ENCODE results near the gene TRPV4.

Gene TRPV4

GRCh38 chr12:109760930-109761921, 72.0 kb downstream of the TRPV4 start:
- no peak for DNase-seq

- DNase-seq, result no peak
These were observed 72.9 kb downstream of the TRPV4 start for GRCh38 chr12:109760031-109760929.

DNA sequence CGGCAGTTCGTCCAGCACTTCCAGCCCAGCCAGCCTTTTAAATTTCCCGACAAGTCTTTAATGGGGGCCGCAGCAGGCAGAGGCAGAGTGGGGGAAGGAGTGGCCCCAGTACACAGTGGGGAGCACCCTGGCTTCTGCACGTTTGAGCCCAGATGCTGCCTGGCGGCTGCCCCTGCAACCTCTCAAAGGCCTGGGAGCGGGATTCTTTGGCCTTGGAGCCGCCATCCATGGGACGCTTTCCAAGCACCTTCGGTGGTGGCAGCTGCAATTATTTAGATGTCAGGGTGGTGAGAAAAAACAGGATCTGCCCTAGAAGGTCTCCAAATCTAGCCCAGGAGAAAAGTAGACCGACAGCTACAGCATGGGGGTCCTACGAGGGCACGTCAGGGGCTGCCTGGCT, 73.6 kb downstream of the TRPV4 start:
- no peak for DNase-seq

GRCh38 chr12:109758426-109759420, 74.5 kb downstream of the TRPV4 start:
- DNase-seq, result no peak

DNA sequence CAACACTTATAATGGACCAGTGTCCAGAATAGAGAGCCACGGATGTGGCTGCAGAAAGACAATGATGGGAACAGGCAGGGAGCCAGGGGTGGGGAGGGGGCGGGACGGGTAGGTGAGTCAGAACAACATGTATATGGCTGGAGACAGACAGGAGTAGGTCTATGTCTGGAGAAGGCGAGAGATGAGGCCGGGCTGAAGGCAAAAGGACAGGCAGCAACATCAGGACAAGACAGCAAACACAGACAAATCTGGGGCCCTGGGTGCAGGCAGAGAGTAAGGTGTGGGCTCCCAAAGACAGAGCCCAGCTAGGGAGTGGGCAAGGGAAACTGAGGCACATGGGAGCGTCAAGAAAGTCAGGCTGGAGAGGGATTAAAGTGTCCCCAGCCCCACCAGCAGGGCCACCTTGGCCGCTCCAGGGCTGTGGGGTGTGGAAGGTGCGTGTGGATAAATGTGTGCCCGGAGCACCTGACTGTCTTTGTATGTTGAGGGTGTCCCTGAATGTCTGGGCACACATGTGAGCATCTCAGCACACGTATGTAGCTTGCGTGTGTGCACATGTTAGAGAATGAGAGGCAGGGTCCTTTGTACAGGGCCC, 75.4 kb downstream of the TRPV4 start:
- no peak for DNase-seq

GRCh38 chr12:109756457-109756856, 76.7 kb downstream of the TRPV4 start:
- DNase-seq, result no peak

DNA sequence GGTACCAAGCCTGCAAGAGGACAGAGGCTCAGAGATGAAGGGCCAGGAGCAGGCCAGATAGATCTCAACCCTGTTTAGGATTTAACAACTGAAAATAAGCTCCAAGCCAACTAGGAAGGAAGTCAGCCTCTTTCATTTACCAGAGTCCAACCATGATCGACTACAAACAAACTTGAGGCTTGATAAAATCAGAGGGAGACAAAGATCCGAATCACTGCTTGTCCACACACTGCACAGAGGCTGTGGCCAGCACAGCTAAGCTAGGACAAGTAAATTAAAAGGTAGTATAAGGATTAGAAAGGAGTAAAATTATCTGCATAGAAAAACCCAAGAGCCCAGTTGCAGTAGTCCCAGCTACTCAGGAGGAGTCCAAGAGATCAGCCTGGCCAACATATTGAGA, 79.2 kb downstream of the TRPV4 start:
- DNase-seq, result no peak

DNA sequence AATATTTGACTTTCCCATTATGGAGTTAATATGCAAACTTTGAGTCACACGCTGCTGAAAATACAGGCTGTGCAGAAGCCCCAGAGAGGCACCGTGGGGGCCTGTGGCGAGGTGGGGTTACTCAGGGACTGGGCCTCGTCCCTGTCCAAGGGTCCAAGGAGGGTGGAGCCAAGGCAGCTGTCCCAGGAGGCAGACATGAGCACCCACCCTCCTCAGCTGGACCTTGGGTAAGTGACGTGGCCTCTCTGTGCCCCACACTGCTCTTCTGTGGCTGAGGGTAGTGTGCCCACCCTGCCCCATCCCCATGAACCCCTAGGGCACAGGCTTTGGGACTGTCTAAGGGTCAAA, 80.2 kb downstream of the TRPV4 start:
- no peak for DNase-seq

GRCh38 chr12:109752117-109753053, 80.8 kb downstream of the TRPV4 start:
- no peak for DNase-seq

DNA sequence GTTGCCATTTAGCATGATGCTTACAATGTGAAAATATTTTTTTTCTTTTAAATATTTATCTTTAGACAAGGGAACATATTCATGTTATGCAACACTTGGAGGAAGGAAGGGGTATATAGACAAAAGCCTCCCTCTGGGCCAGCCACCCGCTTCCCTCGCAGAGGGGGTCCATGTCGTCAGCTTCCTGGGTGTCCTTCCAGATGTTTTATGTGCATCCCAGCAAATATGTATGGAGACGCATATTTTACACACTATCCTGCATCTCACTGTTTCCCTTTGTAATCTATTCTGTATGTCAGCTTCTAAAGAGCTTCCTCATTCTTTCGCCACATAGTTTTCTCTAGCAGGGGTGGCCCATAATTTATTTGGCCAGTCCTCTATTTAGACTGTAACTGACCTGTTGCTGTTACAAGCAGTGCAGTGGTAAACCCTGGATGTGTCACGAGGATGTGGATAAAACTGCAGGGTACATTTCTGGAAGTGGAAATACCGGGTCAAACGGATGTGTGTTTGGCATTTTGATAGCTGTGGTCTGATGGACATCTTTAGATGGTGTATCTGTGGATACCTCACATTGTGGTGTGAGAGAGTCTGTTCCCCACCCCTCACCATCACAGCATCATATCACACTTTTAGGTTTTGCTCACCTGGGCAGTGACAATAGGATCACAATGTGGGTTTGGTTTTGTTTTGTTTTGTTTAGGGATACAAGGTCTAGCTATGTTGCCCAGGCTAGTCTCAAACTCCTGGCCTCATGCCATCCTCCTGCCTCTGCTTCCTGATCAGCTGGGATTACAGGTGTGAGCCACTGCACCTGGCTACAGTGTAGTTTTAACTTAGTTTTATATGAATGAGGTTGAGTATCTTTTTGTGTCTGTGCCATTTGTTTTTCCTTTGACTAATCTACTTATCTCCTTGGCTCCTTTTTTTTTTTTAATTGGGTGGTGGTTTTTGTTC, 87.9 kb downstream of the TRPV4 start:
- no peak for DNase-seq

- no peak for DNase-seq
These were observed 89.2 kb downstream of the TRPV4 start for GRCh38 chr12:109744026-109744425.

GRCh38 chr12:109743076-109743910, 89.9 kb downstream of the TRPV4 start:
- no peak for DNase-seq

- DNase-seq, result no peak
These were observed 91.1 kb downstream of the TRPV4 start for GRCh38 chr12:109741970-109742703.

- no peak for DNase-seq
These were observed 91.8 kb downstream of the TRPV4 start for GRCh38 chr12:109741286-109741969.

DNA sequence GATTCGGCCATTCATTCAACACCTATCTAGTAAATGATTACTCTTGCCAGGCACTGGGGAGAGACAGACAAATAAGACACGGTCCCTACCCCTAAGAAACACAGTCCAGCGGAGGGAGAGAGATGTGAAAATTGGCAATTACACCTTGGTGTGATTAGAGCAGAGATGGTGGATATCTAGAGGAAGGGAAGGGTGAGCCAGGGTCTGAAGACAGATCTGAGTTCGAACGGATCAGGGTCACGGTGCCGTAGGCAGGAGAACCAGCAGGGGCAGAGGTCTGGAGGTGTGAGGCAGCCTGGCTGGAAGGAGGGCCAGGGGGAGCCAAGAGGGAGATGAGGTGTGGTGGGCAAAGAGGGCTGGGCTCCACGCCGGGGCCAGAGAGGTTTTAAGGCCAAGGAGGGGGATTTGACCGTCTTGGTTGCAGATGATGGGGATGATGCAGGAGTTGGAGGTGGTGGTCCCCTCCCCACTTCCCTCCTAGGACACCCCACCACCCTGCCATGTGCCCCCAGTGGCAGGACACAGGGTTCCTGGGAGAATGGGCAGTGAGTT, 92.4 kb downstream of the TRPV4 start:
- DNase-seq, result no peak

DNA sequence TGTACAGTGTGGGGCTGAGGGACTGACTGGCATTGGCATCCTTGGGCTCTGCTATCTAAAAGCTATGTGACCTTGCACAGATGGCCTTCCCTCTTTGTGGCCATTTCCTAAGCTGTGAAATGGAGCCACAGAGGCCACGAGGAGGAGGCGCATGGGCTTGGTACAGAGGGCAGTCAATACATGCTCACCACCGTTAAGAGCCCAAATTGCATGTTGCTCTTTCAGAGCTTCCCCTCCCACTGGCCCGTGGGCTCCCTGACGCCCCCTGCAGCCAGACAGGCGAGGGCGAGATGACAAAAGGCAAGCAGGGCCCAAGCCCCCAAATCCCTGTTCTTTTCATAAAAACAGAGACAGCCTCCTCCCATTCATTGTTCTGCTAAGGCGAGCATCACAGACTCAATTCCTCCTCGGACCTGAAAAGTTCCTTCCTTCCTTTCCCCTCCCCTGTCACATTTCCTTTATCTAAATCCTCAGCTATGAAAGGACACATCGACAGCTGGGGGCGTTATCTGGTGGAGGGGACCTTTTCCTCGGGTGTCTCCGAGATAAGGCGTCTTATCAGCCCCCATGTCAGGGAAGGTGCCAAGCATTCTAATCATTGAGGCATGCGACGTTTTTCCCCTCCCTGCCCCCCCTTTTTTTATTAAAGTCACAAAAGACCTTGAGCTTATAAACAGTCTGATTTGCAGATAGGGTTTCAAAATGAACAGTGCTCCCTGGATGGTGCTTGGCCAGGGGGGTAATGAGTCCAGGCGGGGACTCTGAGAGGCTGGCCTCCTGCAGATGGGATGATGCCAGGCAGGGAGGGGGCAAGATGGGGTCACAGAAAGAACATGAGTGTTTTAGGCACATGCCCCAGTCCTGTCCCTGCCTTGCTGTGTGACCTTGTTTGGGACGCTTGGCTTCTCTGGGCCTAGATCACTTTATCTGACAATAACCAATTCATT, 93.2 kb downstream of the TRPV4 start:
- DNase-seq, result peak in 1 of 2 experiments; percentile 39
